GM18873 (cell line): ENCODE measurements around the gene R3HDM2.

Source experiments
- ATAC-seq: cut with Tn5 transposase; IDR thresholded peaks from one replicate; pipeline ENCODE4 v1.9.1; 2021; ENCODE audit warnings: mild to moderate bottlenecking, moderate library complexity, moderate number of reproducible peaks; ENCODE audit not compliant: unreplicated experiment, low FRiP score

R3HDM2 gene

GRCh38 chr12:57467915-57468314, 37.1 kb upstream of the R3HDM2 start:
- no peak for ATAC-seq

- no peak for ATAC-seq
Observed at GRCh38 chr12:57467212-57467874, 36.5 kb upstream of the R3HDM2 start.

- no peak for ATAC-seq
Observed at GRCh38 chr12:57465747-57466505, 35.1 kb upstream of the R3HDM2 start.

GRCh38 chr12:57465030-57465746, 34.3 kb upstream of the R3HDM2 start:
- ATAC-seq = no peak

- no peak for ATAC-seq
Observed at GRCh38 chr12:57464569-57464968, 33.7 kb upstream of the R3HDM2 start.

GRCh38 chr12:57462912-57463253, 32.0 kb upstream of the R3HDM2 start:
- ATAC-seq = no peak

- ATAC-seq = peak; percentile 66
Observed at GRCh38 chr12:57462251-57462911, 31.5 kb upstream of the R3HDM2 start.

GRCh38 chr12:57461917-57462250, 31.0 kb upstream of the R3HDM2 start:
- ATAC-seq = no peak

- no peak for ATAC-seq
Observed at GRCh38 chr12:57461276-57461916, 30.6 kb upstream of the R3HDM2 start.

- ATAC-seq = no peak
Observed at GRCh38 chr12:57460841-57461275, 30.0 kb upstream of the R3HDM2 start.

- no peak for ATAC-seq
Observed at GRCh38 chr12:57460468-57460784, 29.6 kb upstream of the R3HDM2 start.

- no peak for ATAC-seq
Observed at GRCh38 chr12:57459750-57460467, 29.1 kb upstream of the R3HDM2 start, which contains the start of gene GLI1. GLI1 (plus strand) TSS chr12:57459785; CDS start chr12:57463692, 3,907 bp downstream.

GRCh38 chr12:57459055-57459749, 28.4 kb upstream of the R3HDM2 start:
- peak; percentile 52 for ATAC-seq

- ATAC-seq = no peak
Observed at GRCh38 chr12:57458665-57459054, 27.8 kb upstream of the R3HDM2 start.

- no peak for ATAC-seq
Observed at GRCh38 chr12:57456737-57457490, 26.1 kb upstream of the R3HDM2 start.

- no peak for ATAC-seq
Observed at GRCh38 chr12:57456145-57456700, 25.4 kb upstream of the R3HDM2 start.

GRCh38 chr12:57455374-57456144, 24.7 kb upstream of the R3HDM2 start:
- ATAC-seq = no peak
